Chondrocyte (in vitro differentiated cells): Measurements from ENCODE around the gene BLOC1S5. TPM values are rescaled to one million over a fixed set of nuclear protein-coding genes. Genes with fewer than 3 reads are reported as not detected.

Source experiments
- DNase-seq: peaks from one replicate; pipeline ENCODE4 v3.0.0; 2021; ENCODE audit warnings: mixed read lengths, low spot score
- H3K27ac Mint-ChIP-seq: one replicate; pipeline ENCODE4 v1.8.0; 2021; ENCODE audit warnings: mild to moderate bottlenecking, moderate library complexity, mixed read lengths; ENCODE audit not compliant: unreplicated experiment
- H3K27me3 Mint-ChIP-seq: 2 replicates; pipeline ENCODE4 v1.8.0; 2021; ENCODE audit warnings: low read depth, mixed read lengths
- H3K36me3 Mint-ChIP-seq: 2 replicates; pipeline ENCODE4 v1.8.0; 2021; ENCODE audit warnings: low read depth, mixed read lengths
- H3K4me1 Mint-ChIP-seq: 2 replicates; pipeline ENCODE4 v1.8.0; 2021; ENCODE audit warnings: low read depth, mild to moderate bottlenecking, mixed read lengths
- H3K4me3 Mint-ChIP-seq: one replicate; pipeline ENCODE4 v1.8.0; 2021; ENCODE audit warnings: mild to moderate bottlenecking, moderate library complexity, mixed read lengths; ENCODE audit not compliant: unreplicated experiment
- H3K9me3 Mint-ChIP-seq: 2 replicates; pipeline ENCODE4 v1.8.0; 2021; ENCODE audit warnings: low read depth, mixed read lengths
- CTCF ChIP-seq: fragments of 200-600 bp; sonication (generic); IDR thresholded peaks from 2 replicates; pipeline ENCODE4 v1.5.0; 2021; ENCODE audit warnings: antibody characterized with exemption, mild to moderate bottlenecking, moderate library complexity
- total RNA-seq: library from RNA; stranded (reverse); gene quantifications from 3 replicates; pipeline ENCODE4 v1.2.1, GENCODE V29; 2021

The BLOC1S5 gene
- total RNA-seq, 1 donor from 2014 or later, result 9.4 TPM

GRCh38 chr6:8026800-8027199, 37.4 kb downstream of the BLOC1S5 start:
- Mint-ChIP-seq H3K4me1 (peaks cover 32% of the 10 kb centered on the region), H3K27ac (no peak overlapping the region), H3K4me3 (no peak overlapping the region), H3K9me3 (peaks cover 10% of the 10 kb centered on the region), H3K27me3 (no peaks in the 10 kb centered on the region), H3K36me3 (peaks cover 7% of the 10 kb centered on the region)
- no peak for TF ChIP-seq CTCF
- no peak for DNase-seq

GRCh38 chr6:8025191-8025590, 39.0 kb downstream of the BLOC1S5 start:
- TF ChIP-seq CTCF, result no peak
- Mint-ChIP-seq H3K27ac (no peak overlapping the region), H3K9me3 (no peaks in the 10 kb centered on the region), H3K36me3 (peaks cover 2% of the 10 kb centered on the region), H3K4me1 (peaks cover 30% of the 10 kb centered on the region), H3K4me3 (no peak overlapping the region), H3K27me3 (no peaks in the 10 kb centered on the region)
- DNase-seq, result no peak

GRCh38 chr6:8023638-8024037, 40.6 kb downstream of the BLOC1S5 start:
- H3K9me3 Mint-ChIP-seq, result no peaks in the 10 kb centered on the region
- no peak for TF ChIP-seq CTCF
- peaks cover 2% of the 10 kb centered on the region for H3K36me3 Mint-ChIP-seq
- no peaks in the 10 kb centered on the region for H3K27me3 Mint-ChIP-seq
- H3K4me1 Mint-ChIP-seq, result peaks cover 16% of the 10 kb centered on the region
- no peak overlapping the region for H3K4me3 Mint-ChIP-seq
- H3K27ac Mint-ChIP-seq, result no peak overlapping the region
- DNase-seq, result no peak

- Mint-ChIP-seq H3K27ac (no peak overlapping the region), H3K27me3 (no peaks in the 10 kb centered on the region), H3K9me3 (no peaks in the 10 kb centered on the region), H3K36me3 (peaks cover 4% of the 10 kb centered on the region), H3K4me3 (no peak overlapping the region), H3K4me1 (peaks cover 8% of the 10 kb centered on the region)
- TF ChIP-seq CTCF, result no peak
- no peak for DNase-seq
Measured at GRCh38 chr6:8020083-8020482, 44.1 kb downstream of the BLOC1S5 start.

GRCh38 chr6:8017705-8018104, 46.5 kb downstream of the BLOC1S5 start:
- H3K4me1 Mint-ChIP-seq, result peaks cover 14% of the 10 kb centered on the region

More at GRCh38 chr6:8017705-8018104, 46.5 kb downstream of the BLOC1S5 start:
- DNase-seq, result no peak
- TF ChIP-seq CTCF, result no peak
- Mint-ChIP-seq H3K27me3 (no peaks in the 10 kb centered on the region), H3K9me3 (no peaks in the 10 kb centered on the region), H3K36me3 (peaks cover 4% of the 10 kb centered on the region), H3K4me3 (no peak overlapping the region), H3K27ac (no peak overlapping the region)
